ENCODE measurements around the gene CYB561D1.

The CYB561D1 gene

GRCh38 chr1:109500941-109501381, 7.1 kb downstream of the CYB561D1 start:
- no peak for TF ChIP-seq CTCF (IDR thresholded peaks at IDR 0.05; ENCODE audit: low read length, missing control alignments)
- DNase-seq (ENCODE audit: low read depth): peak; percentile 35
- no peak overlapping the region for H3K4me3 ChIP-seq (replicated peaks; ENCODE audit: low read depth, low read length)

- H3K4me3 ChIP-seq (replicated peaks; ENCODE audit: low read depth, low read length): no peak overlapping the region
- TF ChIP-seq CTCF (IDR thresholded peaks at IDR 0.05; ENCODE audit: low read length, missing control alignments): no peak
- no peak for DNase-seq (ENCODE audit: low read depth)
These were observed 7.9 kb downstream of the CYB561D1 start for GRCh38 chr1:109501644-109502363.

GRCh38 chr1:109502364-109502851, 8.5 kb downstream of the CYB561D1 start:
- no peak overlapping the region for H3K4me3 ChIP-seq (replicated peaks; ENCODE audit: low read depth, low read length)
- DNase-seq (ENCODE audit: low read depth): no peak
- TF ChIP-seq CTCF (IDR thresholded peaks at IDR 0.05; ENCODE audit: low read length, missing control alignments): no peak

- no peak overlapping the region for H3K4me3 ChIP-seq (replicated peaks; ENCODE audit: low read depth, low read length)
- no peak for DNase-seq (ENCODE audit: low read depth)
- TF ChIP-seq CTCF (IDR thresholded peaks at IDR 0.05; ENCODE audit: low read length, missing control alignments): no peak
These were observed 10.0 kb downstream of the CYB561D1 start for GRCh38 chr1:109503935-109504334.

DNA sequence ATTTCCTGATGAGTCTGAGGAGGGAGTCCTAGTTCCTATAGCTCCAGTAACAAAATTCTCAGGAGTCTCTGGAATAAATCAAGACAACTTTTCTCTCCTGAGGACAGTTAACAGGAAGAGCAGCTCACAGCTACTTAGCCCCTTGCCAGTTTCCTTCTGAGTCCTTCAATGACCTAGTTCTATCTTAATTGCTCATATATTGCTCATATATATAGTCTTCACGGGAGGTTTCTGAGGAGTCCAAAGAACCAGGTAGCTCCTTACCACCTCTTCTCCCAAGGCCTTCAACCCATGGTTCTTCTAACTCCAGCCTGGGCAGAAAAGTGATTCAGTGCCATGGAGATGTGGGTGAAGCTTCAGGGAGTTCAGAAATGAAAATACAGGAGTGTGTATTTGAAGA, 11.1 kb downstream of the CYB561D1 start:
- no peak for TF ChIP-seq CTCF (IDR thresholded peaks at IDR 0.05; ENCODE audit: low read length, missing control alignments)
- no peak overlapping the region for H3K4me3 ChIP-seq (replicated peaks; ENCODE audit: low read depth, low read length)
- no peak for DNase-seq (ENCODE audit: low read depth)

- no peak for DNase-seq (ENCODE audit: low read depth)
- TF ChIP-seq CTCF (IDR thresholded peaks at IDR 0.05; ENCODE audit: low read length, missing control alignments): no peak
- H3K4me3 ChIP-seq (replicated peaks; ENCODE audit: low read depth, low read length): no peak overlapping the region
These were observed 14.3 kb downstream of the CYB561D1 start for GRCh38 chr1:109508001-109508872.

Data from fibroblast of pulmonary artery (primary cell).